ENCODE measurements around the gene KLHL11.
"Not testable (repeated sequence)": the region's sequence is repeated elsewhere in the genome, so short reads cannot be mapped to it uniquely, and the experiment has no call there.

KLHL11 gene

GRCh38 chr17:41891135-41892020 lies 26.2 kb upstream of the KLHL11 start:
- intact Hi-C loops (cut with DNase I), result no loop called here
- no peak for DNase-seq

GRCh38 chr17:41888332-41888965 lies 23.2 kb upstream of the KLHL11 start:
- intact Hi-C loops (cut with DNase I), result no loop called here

GRCh38 chr17:41885733-41886132 lies 20.5 kb upstream of the KLHL11 start:
- intact Hi-C loops (cut with DNase I), result no loop called here
- peak in 4 of 42 donors; percentile 9 to 34 (median 19) for DNase-seq

More at GRCh38 chr17:41888332-41888965, 23.2 kb upstream of the KLHL11 start:
- DNase-seq, result peak in 12 of 42 donors; percentile 5 to 43 (median 23)

- DNase-seq, result no peak
- intact Hi-C loops (cut with DNase I), result no loop called here
These were observed 17.5 kb upstream of the KLHL11 start for GRCh38 chr17:41882756-41883155.

- intact Hi-C loops (cut with DNase I), result no loop called here
- DNase-seq, result no peak
These were observed 14.9 kb upstream of the KLHL11 start for GRCh38 chr17:41880130-41880529.

- intact Hi-C loops (cut with DNase I); DNase-seq: not testable (repeated sequence)
These were observed 9.1 kb upstream of the KLHL11 start for GRCh38 chr17:41874293-41874670.

- intact Hi-C loops (cut with DNase I), result no loop called here
- no peak for DNase-seq
These were observed 8.5 kb upstream of the KLHL11 start for GRCh38 chr17:41873559-41874292.

GRCh38 chr17:41871789-41872188 lies 6.6 kb upstream of the KLHL11 start:
- intact Hi-C loops (cut with DNase I), result no loop called here
- no peak for DNase-seq

GRCh38 chr17:41870627-41871026 lies 5.4 kb upstream of the KLHL11 start:
- no peak for DNase-seq
- intact Hi-C loops (cut with DNase I), result no loop called here

GRCh38 chr17:41870097-41870496 lies 4.9 kb upstream of the KLHL11 start:
- intact Hi-C loops (cut with DNase I), result no loop called here
- no peak for DNase-seq

GRCh38 chr17:41869426-41869825 lies 4.2 kb upstream of the KLHL11 start:
- DNase-seq, result no peak
- intact Hi-C loops (cut with DNase I), result loop anchor here (10.0 kb wide), 1 partner anchor 45 kb away; the partner anchor contains the start of gene ACLY

GRCh38 chr17:41868568-41868967 lies 3.3 kb upstream of the KLHL11 start:
- intact Hi-C loops (cut with DNase I), result loop anchor here (10.0 kb wide), 1 partner anchor 46 kb away; the partner anchor contains the start of gene ACLY
- no peak for DNase-seq

GRCh38 chr17:41865596-41865893 lies 322 bp upstream of the KLHL11 start:
- intact Hi-C loops (cut with DNase I), result loop anchor here (10.0 kb wide), 1 partner anchor 49 kb away; the partner anchor contains the start of gene ACLY
- no peak for DNase-seq

- peak in 6 of 42 donors; percentile 47 to 85 (median 69) for DNase-seq
- intact Hi-C loops (cut with DNase I), result loop anchor here (10.0 kb wide), 1 partner anchor 50 kb away; the partner anchor contains the start of gene ACLY
These were observed 756 bp downstream of the KLHL11 start for GRCh38 chr17:41864498-41864835.

GRCh38 chr17:41863074-41863848 lies 2.0 kb downstream of the KLHL11 start:
- peak in 7 of 42 donors; percentile 2 to 20 (median 10) for DNase-seq
- intact Hi-C loops (cut with DNase I), result loop anchor here (10.0 kb wide), 1 partner anchor 52 kb away; the partner anchor contains the start of gene ACLY

- no peak for DNase-seq
- intact Hi-C loops (cut with DNase I), result loop anchor here (10.0 kb wide), 1 partner anchor 54 kb away; the partner anchor contains the start of gene ACLY
These were observed 4.8 kb downstream of the KLHL11 start for GRCh38 chr17:41860254-41860931.

GRCh38 chr17:41851382-41851781 lies 13.8 kb downstream of the KLHL11 start:
- DNase-seq; intact Hi-C loops (cut with DNase I): not testable (repeated sequence)
